Esophagus squamous epithelium (tissue), 4 donors: ENCODE results near the gene HMG20A.

Source experiments
- POLR2A ChIP-seq, 4 donors: fragments of 450-650 bp; IDR thresholded peaks; one replicate each; pipeline ENCODE4 v1.6.1; 2017; ENCODE audit warnings: antibody characterized with exemption in 4 of 4, mild to moderate bottlenecking in 4 of 4, moderate library complexity in 3 of 4
- TF ChIP-seq, protein P1 (sequence below), 6 experiments: fragments of 450-650 bp in 4 of 6; fragments of 200-600 bp in 2 of 6; sonication (generic) in 2 of 6; IDR thresholded peaks; one replicate each; pipeline ENCODE4 v1.5.1; 2016 to 2019; ENCODE audit warnings: antibody characterized with exemption in 6 of 6, mild to moderate bottlenecking in 4 of 6, moderate library complexity in 4 of 6

DNA sequence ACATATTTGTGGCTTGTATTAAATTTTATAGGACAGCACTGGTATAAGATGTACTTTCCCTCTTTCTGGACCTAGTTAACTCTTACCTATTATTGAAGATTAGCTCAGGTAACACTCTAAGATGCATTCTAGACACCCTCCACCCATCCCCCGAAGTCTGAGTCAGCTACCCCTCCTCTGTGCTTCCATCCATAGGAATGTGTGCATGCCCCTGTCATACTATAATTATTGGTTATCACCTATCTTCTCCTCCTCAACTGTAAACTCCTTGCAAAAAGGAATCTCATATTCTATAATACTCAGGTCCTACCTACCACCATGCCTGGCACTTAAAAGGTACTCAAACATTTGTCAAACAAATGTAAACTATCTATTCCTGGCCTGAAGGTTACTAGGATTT is 3.7 kb upstream of the HMG20A start:
- TF ChIP-seq, protein P1, sequence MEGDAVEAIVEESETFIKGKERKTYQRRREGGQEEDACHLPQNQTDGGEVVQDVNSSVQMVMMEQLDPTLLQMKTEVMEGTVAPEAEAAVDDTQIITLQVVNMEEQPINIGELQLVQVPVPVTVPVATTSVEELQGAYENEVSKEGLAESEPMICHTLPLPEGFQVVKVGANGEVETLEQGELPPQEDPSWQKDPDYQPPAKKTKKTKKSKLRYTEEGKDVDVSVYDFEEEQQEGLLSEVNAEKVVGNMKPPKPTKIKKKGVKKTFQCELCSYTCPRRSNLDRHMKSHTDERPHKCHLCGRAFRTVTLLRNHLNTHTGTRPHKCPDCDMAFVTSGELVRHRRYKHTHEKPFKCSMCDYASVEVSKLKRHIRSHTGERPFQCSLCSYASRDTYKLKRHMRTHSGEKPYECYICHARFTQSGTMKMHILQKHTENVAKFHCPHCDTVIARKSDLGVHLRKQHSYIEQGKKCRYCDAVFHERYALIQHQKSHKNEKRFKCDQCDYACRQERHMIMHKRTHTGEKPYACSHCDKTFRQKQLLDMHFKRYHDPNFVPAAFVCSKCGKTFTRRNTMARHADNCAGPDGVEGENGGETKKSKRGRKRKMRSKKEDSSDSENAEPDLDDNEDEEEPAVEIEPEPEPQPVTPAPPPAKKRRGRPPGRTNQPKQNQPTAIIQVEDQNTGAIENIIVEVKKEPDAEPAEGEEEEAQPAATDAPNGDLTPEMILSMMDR (IDR thresholded peaks at IDR 0.05): no peak
- TF ChIP-seq POLR2A (IDR thresholded peaks at IDR 0.05): no peak
